ENCODE measurements around the gene FGF21.

FGF21 gene

GRCh38 chr19:48741129-48741999, 14.0 kb upstream of the FGF21 start:
- no peak overlapping the region for H3K27ac ChIP-seq
- H3K4me1 ChIP-seq (ENCODE audit: control insufficient read depth in 1 of 2, insufficient read depth in 1 of 2, low read depth in 1 of 2, low read length in 1 of 2) = peaks cover 6 to 11% of the 10 kb centered on the region in 2 experiments
- H3K27me3 ChIP-seq = peaks cover 91% of the 10 kb centered on the region
- H3K4me3 ChIP-seq (ENCODE audit: low read depth in 1 of 2, low read length in 1 of 2) = no peak overlapping the region
- no peaks in the 10 kb centered on the region for H3K9me3 ChIP-seq
- TF ChIP-seq, protein P1, sequence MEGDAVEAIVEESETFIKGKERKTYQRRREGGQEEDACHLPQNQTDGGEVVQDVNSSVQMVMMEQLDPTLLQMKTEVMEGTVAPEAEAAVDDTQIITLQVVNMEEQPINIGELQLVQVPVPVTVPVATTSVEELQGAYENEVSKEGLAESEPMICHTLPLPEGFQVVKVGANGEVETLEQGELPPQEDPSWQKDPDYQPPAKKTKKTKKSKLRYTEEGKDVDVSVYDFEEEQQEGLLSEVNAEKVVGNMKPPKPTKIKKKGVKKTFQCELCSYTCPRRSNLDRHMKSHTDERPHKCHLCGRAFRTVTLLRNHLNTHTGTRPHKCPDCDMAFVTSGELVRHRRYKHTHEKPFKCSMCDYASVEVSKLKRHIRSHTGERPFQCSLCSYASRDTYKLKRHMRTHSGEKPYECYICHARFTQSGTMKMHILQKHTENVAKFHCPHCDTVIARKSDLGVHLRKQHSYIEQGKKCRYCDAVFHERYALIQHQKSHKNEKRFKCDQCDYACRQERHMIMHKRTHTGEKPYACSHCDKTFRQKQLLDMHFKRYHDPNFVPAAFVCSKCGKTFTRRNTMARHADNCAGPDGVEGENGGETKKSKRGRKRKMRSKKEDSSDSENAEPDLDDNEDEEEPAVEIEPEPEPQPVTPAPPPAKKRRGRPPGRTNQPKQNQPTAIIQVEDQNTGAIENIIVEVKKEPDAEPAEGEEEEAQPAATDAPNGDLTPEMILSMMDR (IDR thresholded peaks at IDR 0.05) = no peak
- no peaks in the 10 kb centered on the region for H3K36me3 ChIP-seq

- TF ChIP-seq, protein P1 (IDR thresholded peaks at IDR 0.05) = no peak
- peaks cover 99% of the 10 kb centered on the region for H3K27me3 ChIP-seq
- no peaks in the 10 kb centered on the region for H3K9me3 ChIP-seq
- no peak overlapping the region for H3K4me3 ChIP-seq (ENCODE audit: low read depth in 1 of 2, low read length in 1 of 2)
- H3K27ac ChIP-seq = no peak overlapping the region
- H3K36me3 ChIP-seq = no peaks in the 10 kb centered on the region
- peaks cover 6 to 11% of the 10 kb centered on the region in 2 experiments for H3K4me1 ChIP-seq (ENCODE audit: control insufficient read depth in 1 of 2, insufficient read depth in 1 of 2, low read depth in 1 of 2, low read length in 1 of 2)
These were observed 13.2 kb upstream of the FGF21 start for GRCh38 chr19:48742096-48742495.

GRCh38 chr19:48745208-48745995, 9.9 kb upstream of the FGF21 start:
- Histone ChIP-seq H3K4me3 (ENCODE audit: low read depth in 1 of 2, low read length in 1 of 2) (no peak overlapping the region), H3K27me3 (peaks cover 96% of the 10 kb centered on the region), H3K9me3 (no peaks in the 10 kb centered on the region), H3K36me3 (no peaks in the 10 kb centered on the region), H3K27ac (no peak overlapping the region), H3K4me1 (ENCODE audit: control insufficient read depth in 1 of 2, insufficient read depth in 1 of 2, low read depth in 1 of 2, low read length in 1 of 2) (no peaks in the 10 kb centered on the region)
- TF ChIP-seq, protein P1 (IDR thresholded peaks at IDR 0.05) = no peak

DNA sequence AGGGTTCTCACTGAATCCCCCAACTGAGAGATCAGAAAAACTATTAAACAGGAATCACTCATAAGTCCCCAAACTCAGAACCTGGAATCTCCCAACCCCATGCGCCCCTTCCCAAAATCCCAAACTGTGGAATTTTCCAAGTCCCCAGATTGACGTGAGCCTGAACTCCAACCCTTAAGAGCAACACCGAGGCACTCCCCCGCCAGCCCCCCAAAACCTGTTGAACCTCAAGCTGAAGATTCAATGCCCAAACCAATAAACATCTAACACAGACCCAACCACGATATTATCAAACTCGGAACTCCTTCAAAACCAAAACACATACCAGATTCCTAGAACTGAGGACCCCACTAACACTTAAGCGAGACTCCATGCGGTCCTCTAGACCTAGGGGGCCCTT, 9.2 kb upstream of the FGF21 start:
- H3K27ac ChIP-seq = no peak overlapping the region
- no peaks in the 10 kb centered on the region for H3K9me3 ChIP-seq
- peaks cover 96% of the 10 kb centered on the region for H3K27me3 ChIP-seq
- TF ChIP-seq, protein P1 (IDR thresholded peaks at IDR 0.05) = no peak
- no peaks in the 10 kb centered on the region for H3K36me3 ChIP-seq
- no peak overlapping the region for H3K4me3 ChIP-seq (ENCODE audit: low read depth in 1 of 2, low read length in 1 of 2)
- H3K4me1 ChIP-seq (ENCODE audit: control insufficient read depth in 1 of 2, insufficient read depth in 1 of 2, low read depth in 1 of 2, low read length in 1 of 2) = no peaks in the 10 kb centered on the region

DNA sequence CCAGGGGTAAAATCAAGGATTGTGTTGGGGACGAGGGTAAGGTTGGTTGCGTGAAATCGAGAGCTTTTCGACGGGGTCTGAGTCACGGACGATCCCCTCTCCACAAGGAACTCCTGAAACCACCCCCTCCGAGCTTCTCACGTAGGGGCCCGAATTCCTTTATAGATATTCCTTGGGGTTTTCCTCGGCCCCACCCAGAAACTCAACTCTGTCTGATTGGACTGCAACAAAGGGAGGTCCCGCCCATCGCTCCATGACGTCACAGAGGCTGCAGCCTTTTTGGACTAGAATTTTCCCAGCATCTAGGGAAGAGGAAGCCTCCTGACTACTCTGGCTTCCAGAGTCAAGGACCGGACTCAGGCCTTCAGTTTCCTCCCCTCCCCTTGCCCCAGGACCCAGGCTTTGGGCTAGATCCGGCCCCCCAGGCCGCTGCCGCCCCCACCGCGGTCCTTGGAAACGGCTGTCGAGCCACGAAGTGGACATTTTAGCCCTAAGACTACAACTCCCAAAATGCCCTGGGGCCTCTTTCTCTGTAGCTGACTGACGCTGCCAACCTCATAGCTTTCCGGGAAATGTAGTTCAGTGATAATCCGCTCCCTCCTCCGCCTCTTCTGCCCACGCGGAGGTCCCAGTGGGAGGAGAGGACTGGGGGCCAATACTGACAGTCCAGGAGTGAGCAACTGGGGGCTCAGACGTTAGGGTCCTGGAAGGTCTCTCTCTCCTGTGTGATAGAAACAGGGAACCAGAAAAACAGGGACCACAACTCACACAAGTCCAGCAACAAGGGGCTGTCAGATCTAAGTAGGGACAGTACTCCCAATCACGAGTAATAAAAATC, 8.4 kb upstream of the FGF21 start, which contains the start of gene IZUMO1:
Gene IZUMO1, minus strand, starts transcription at position 172 of the 838 bp plus-strand sequence. CDS start 1,050 bp downstream, outside the sequence.
- Histone ChIP-seq H3K4me3 (ENCODE audit: low read depth in 1 of 2, low read length in 1 of 2) (no peak within 1 kb of the TSS), H3K36me3 (no peaks in the 10 kb centered on the region), H3K9me3 (no peaks in the 10 kb centered on the region), H3K4me1 (ENCODE audit: control insufficient read depth in 1 of 2, insufficient read depth in 1 of 2, low read depth in 1 of 2, low read length in 1 of 2) (no peaks in the 10 kb centered on the region), H3K27ac (no peak within 1 kb of the TSS), H3K27me3 (peaks cover 96% of the 10 kb centered on the region)
- TF ChIP-seq, protein P1 (IDR thresholded peaks at IDR 0.05) = no peak

All from neutrophil (primary cell).